ENCODE results near the gene NT5M. TPM values are rescaled to one million over a fixed set of nuclear protein-coding genes. Genes with fewer than 3 reads are reported as not detected.

The NT5M gene
- total and polyA plus RNA-seq, 4 donors: 1.2 to 2.2 (median 1.6) TPM; not detected in 1

GRCh38 chr17:17322516-17323510 is 19.6 kb downstream of the NT5M start:
- Histone ChIP-seq H3K27ac (ENCODE audit: low read depth in 1 of 2, low read length in 2 of 2) (no peak overlapping the region), H3K4me3 (ENCODE audit: low read length in 2 of 2) (no peak overlapping the region), H3K36me3 (ENCODE audit: control insufficient read depth in 1 of 2, insufficient read depth in 2 of 2, low read length in 1 of 2) (no peaks in the 10 kb centered on the region), H3K27me3 (ENCODE audit: control insufficient read depth in 1 of 2, insufficient read depth in 2 of 2, low read length in 1 of 2) (no peaks in the 10 kb centered on the region), H3K9me3 (ENCODE audit: control insufficient read depth, low read length) (no peaks in the 10 kb centered on the region), H3K4me1 (ENCODE audit: control insufficient read depth in 1 of 2, insufficient read depth in 2 of 2, low read length in 2 of 2) (no peaks in the 10 kb centered on the region)
- ATAC-seq (ENCODE audit: low FRiP score): peak; percentile 19
- intact Hi-C loops (cut with DNase I): no loop called here
- DNase-seq: peak in 1 of 2 donors; percentile 56
- WGBS, 2 donors: 94 to 95% methylated on average over 21 of the region's 21 CpGs

DNA sequence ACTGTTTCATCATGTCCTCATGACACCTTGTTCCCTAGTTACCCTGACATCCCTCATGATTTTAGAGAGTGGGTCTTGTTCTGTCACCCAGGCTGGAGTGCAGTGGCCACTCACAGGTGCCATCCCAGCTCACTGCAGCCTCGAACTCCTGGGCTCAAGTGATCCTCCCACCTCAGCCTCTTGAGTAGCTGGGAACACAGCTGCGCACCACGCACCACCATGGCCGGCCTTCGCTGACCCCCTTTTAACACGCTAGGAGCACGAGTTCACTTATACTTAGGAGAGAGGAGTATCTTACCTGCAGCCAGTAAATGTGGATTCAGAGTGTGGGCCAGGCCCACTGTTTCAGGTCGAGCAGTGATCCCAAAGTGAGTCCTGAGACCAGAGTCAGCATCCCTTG is 21.4 kb downstream of the NT5M start:
- WGBS, 2 donors: 91 to 96% methylated on average over 8 of the region's 8 CpGs
- Histone ChIP-seq H3K27ac (ENCODE audit: low read depth in 1 of 2, low read length in 2 of 2) (no peak overlapping the region), H3K4me1 (ENCODE audit: control insufficient read depth in 1 of 2, insufficient read depth in 2 of 2, low read length in 2 of 2) (no peaks in the 10 kb centered on the region), H3K36me3 (ENCODE audit: control insufficient read depth in 1 of 2, insufficient read depth in 2 of 2, low read length in 1 of 2) (no peaks in the 10 kb centered on the region), H3K27me3 (ENCODE audit: control insufficient read depth in 1 of 2, insufficient read depth in 2 of 2, low read length in 1 of 2) (no peaks in the 10 kb centered on the region), H3K9me3 (ENCODE audit: control insufficient read depth, low read length) (no peaks in the 10 kb centered on the region), H3K4me3 (ENCODE audit: low read length in 2 of 2) (no peak overlapping the region)
- intact Hi-C loops (cut with DNase I): no loop called here
- ATAC-seq (ENCODE audit: low FRiP score) (no peak), DNase-seq (peak in 1 of 2 donors; percentile 60)

DNA sequence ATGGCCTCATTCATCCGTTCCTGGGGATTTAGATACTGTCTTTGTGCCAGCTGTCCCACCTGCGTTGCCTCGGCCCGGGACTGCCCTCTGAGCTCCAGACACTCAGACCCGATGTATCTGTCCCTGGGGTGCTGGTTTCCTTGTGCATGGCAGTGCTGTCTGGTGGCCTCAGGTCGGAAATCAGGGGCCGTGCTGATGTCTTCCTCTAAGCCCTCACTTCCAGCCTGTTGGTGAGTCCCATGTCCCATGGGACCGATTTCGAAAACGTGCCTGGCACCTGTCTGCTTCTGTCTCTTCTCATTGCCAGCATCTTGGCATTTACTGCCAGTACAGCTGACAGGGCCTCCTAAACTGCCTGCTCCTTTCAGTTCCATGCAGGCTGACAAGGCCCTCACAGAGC is 22.1 kb downstream of the NT5M start:
- Histone ChIP-seq H3K36me3 (ENCODE audit: control insufficient read depth in 1 of 2, insufficient read depth in 2 of 2, low read length in 1 of 2) (no peaks in the 10 kb centered on the region), H3K4me1 (ENCODE audit: control insufficient read depth in 1 of 2, insufficient read depth in 2 of 2, low read length in 2 of 2) (no peaks in the 10 kb centered on the region), H3K27ac (ENCODE audit: low read depth in 1 of 2, low read length in 2 of 2) (no peak overlapping the region), H3K4me3 (ENCODE audit: low read length in 2 of 2) (no peak overlapping the region), H3K27me3 (ENCODE audit: control insufficient read depth in 1 of 2, insufficient read depth in 2 of 2, low read length in 1 of 2) (no peaks in the 10 kb centered on the region), H3K9me3 (ENCODE audit: control insufficient read depth, low read length) (no peaks in the 10 kb centered on the region)
- ATAC-seq (ENCODE audit: low FRiP score) (no peak), DNase-seq (peak in 1 of 2 donors; percentile 39)
- intact Hi-C loops (cut with DNase I): no loop called here
- WGBS, 2 donors: 89 to 93% methylated on average over 10 of the region's 10 CpGs

GRCh38 chr17:17325816-17326215 is 22.6 kb downstream of the NT5M start:
- 88 to 93% methylated on average over 9 of the region's 9 CpGs for whole genome bisulfite sequencing, 2 donors
- Histone ChIP-seq H3K36me3 (ENCODE audit: control insufficient read depth in 1 of 2, insufficient read depth in 2 of 2, low read length in 1 of 2) (no peaks in the 10 kb centered on the region), H3K27me3 (ENCODE audit: control insufficient read depth in 1 of 2, insufficient read depth in 2 of 2, low read length in 1 of 2) (no peaks in the 10 kb centered on the region), H3K27ac (ENCODE audit: low read depth in 1 of 2, low read length in 2 of 2) (no peak overlapping the region), H3K4me3 (ENCODE audit: low read length in 2 of 2) (no peak overlapping the region), H3K9me3 (ENCODE audit: control insufficient read depth, low read length) (no peaks in the 10 kb centered on the region), H3K4me1 (ENCODE audit: control insufficient read depth in 1 of 2, insufficient read depth in 2 of 2, low read length in 2 of 2) (no peaks in the 10 kb centered on the region)
- DNase-seq: peak in 1 of 2 donors; percentile 23
- intact Hi-C loops (cut with DNase I): no loop called here
- no peak for ATAC-seq (ENCODE audit: low FRiP score)

- Histone ChIP-seq H3K27ac (ENCODE audit: low read depth in 1 of 2, low read length in 2 of 2) (no peak overlapping the region), H3K9me3 (ENCODE audit: control insufficient read depth, low read length) (no peaks in the 10 kb centered on the region), H3K4me1 (ENCODE audit: control insufficient read depth in 1 of 2, insufficient read depth in 2 of 2, low read length in 2 of 2) (no peaks in the 10 kb centered on the region), H3K4me3 (ENCODE audit: low read length in 2 of 2) (no peak overlapping the region), H3K27me3 (ENCODE audit: control insufficient read depth in 1 of 2, insufficient read depth in 2 of 2, low read length in 1 of 2) (no peaks in the 10 kb centered on the region), H3K36me3 (ENCODE audit: control insufficient read depth in 1 of 2, insufficient read depth in 2 of 2, low read length in 1 of 2) (no peaks in the 10 kb centered on the region)
- WGBS, 2 donors: 91 to 95% methylated on average over 13 of the region's 13 CpGs
- no peak for ATAC-seq (ENCODE audit: low FRiP score)
- intact Hi-C loops (cut with DNase I): no loop called here
- DNase-seq: peak in 1 of 2 donors; percentile 49
These were observed 23.2 kb downstream of the NT5M start for GRCh38 chr17:17326275-17326875.

GRCh38 chr17:17328251-17328650 is 25.1 kb downstream of the NT5M start:
- ATAC-seq (ENCODE audit: low FRiP score): no peak
- 84 to 89% methylated on average over 8 of the region's 8 CpGs for WGBS, 2 donors
- Histone ChIP-seq H3K4me3 (ENCODE audit: low read length in 2 of 2) (no peak overlapping the region), H3K36me3 (ENCODE audit: control insufficient read depth in 1 of 2, insufficient read depth in 2 of 2, low read length in 1 of 2) (no peaks in the 10 kb centered on the region), H3K27ac (ENCODE audit: low read depth in 1 of 2, low read length in 2 of 2) (no peak overlapping the region), H3K9me3 (ENCODE audit: control insufficient read depth, low read length) (no peaks in the 10 kb centered on the region), H3K4me1 (ENCODE audit: control insufficient read depth in 1 of 2, insufficient read depth in 2 of 2, low read length in 2 of 2) (no peaks in the 10 kb centered on the region), H3K27me3 (ENCODE audit: control insufficient read depth in 1 of 2, insufficient read depth in 2 of 2, low read length in 1 of 2) (no peaks in the 10 kb centered on the region)
- peak; percentile 9 to 14 for DNase-seq
- intact Hi-C loops (cut with DNase I): no loop called here

- Histone ChIP-seq H3K36me3 (ENCODE audit: control insufficient read depth in 1 of 2, insufficient read depth in 2 of 2, low read length in 1 of 2) (no peaks in the 10 kb centered on the region), H3K4me3 (ENCODE audit: low read length in 2 of 2) (no peak overlapping the region), H3K27me3 (ENCODE audit: control insufficient read depth in 1 of 2, insufficient read depth in 2 of 2, low read length in 1 of 2) (no peaks in the 10 kb centered on the region), H3K27ac (ENCODE audit: low read depth in 1 of 2, low read length in 2 of 2) (no peak overlapping the region), H3K4me1 (ENCODE audit: control insufficient read depth in 1 of 2, insufficient read depth in 2 of 2, low read length in 2 of 2) (no peaks in the 10 kb centered on the region), H3K9me3 (ENCODE audit: control insufficient read depth, low read length) (no peaks in the 10 kb centered on the region)
- peak in 1 of 2 donors; percentile 7 for DNase-seq
- WGBS, 2 donors: 94 to 95% methylated on average over 7 of the region's 7 CpGs
- no peak for ATAC-seq (ENCODE audit: low FRiP score)
- intact Hi-C loops (cut with DNase I): no loop called here
These were observed 38.3 kb downstream of the NT5M start for GRCh38 chr17:17341452-17341851.

GRCh38 chr17:17342242-17342945 is 39.2 kb downstream of the NT5M start:
- Histone ChIP-seq H3K36me3 (ENCODE audit: control insufficient read depth in 1 of 2, insufficient read depth in 2 of 2, low read length in 1 of 2) (no peaks in the 10 kb centered on the region), H3K27ac (ENCODE audit: low read depth in 1 of 2, low read length in 2 of 2) (no peak overlapping the region), H3K27me3 (ENCODE audit: control insufficient read depth in 1 of 2, insufficient read depth in 2 of 2, low read length in 1 of 2) (no peaks in the 10 kb centered on the region), H3K4me3 (ENCODE audit: low read length in 2 of 2) (no peak overlapping the region), H3K4me1 (ENCODE audit: control insufficient read depth in 1 of 2, insufficient read depth in 2 of 2, low read length in 2 of 2) (no peaks in the 10 kb centered on the region), H3K9me3 (ENCODE audit: control insufficient read depth, low read length) (no peaks in the 10 kb centered on the region)
- ATAC-seq (ENCODE audit: low FRiP score) (no peak), DNase-seq (peak; percentile 28 to 55)
- WGBS, 2 donors: 85% methylated on average over 17 of the region's 17 CpGs
- intact Hi-C loops (cut with DNase I): no loop called here

Measured in aorta (tissue), 5 donors.